Measurements from ENCODE around the gene CDH23.

The CDH23 gene

DNA sequence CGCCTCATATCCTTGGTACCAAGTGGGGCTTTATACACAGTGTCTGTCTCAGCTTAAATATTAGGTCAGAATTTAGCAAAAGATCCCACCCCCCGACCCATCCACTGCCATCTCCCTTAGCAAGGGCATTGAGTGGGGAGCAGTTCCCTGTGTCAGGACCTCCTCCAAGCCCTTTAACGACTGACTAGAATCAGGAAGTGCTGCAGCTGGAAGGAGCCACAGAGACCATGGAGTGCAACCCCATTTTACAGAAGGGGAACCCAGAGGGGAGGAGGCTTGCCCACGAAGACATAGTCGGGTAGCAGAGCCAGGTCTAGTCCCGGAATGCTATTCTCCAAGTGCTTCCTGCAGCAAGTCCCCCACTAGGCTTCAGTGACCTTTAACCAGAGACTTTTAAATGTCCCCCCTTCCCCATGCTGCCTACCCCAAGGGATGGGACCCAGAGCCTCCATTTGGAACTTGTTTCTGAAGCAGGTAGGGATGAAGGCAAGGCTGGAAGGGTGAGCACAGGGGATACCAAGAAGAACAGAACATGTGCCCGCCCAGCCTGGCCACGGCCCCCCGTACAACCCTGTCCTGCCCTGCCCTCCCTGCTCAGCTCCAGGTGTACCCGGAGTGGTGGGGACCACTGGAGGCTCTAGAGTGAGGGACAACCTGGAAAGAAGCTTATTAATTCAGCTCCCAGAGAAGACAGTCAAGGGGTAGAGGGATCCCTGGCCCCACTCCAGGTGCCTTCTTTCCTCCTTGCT is 281.5 kb downstream of the CDH23 start:
- DNase-seq = no peak
- Mint-ChIP-seq H3K27me3 (ENCODE audit: low read depth, poor library complexity) (peaks cover 27% of the 10 kb centered on the region), H3K27ac (no peak overlapping the region), H3K9me3 (no peaks in the 10 kb centered on the region), H3K4me1 (no peaks in the 10 kb centered on the region), H3K4me3 (no peak overlapping the region), H3K36me3 (ENCODE audit: low read depth) (no peaks in the 10 kb centered on the region)
- no peak for TF ChIP-seq CTCF (IDR thresholded peaks at IDR 0.05)

- H3K27me3 Mint-ChIP-seq (ENCODE audit: low read depth, poor library complexity) = peaks cover 28% of the 10 kb centered on the region
- H3K27ac Mint-ChIP-seq = no peak overlapping the region
- no peak for DNase-seq
- H3K36me3 Mint-ChIP-seq (ENCODE audit: low read depth) = no peaks in the 10 kb centered on the region
- H3K9me3 Mint-ChIP-seq = no peaks in the 10 kb centered on the region
- no peak for TF ChIP-seq CTCF (IDR thresholded peaks at IDR 0.05)
- H3K4me3 Mint-ChIP-seq = no peak overlapping the region
- H3K4me1 Mint-ChIP-seq = no peaks in the 10 kb centered on the region
These were observed 282.7 kb downstream of the CDH23 start for GRCh38 chr10:71679425-71679824.

- Mint-ChIP-seq H3K27me3 (ENCODE audit: low read depth, poor library complexity) (peaks cover 23% of the 10 kb centered on the region), H3K36me3 (ENCODE audit: low read depth) (no peaks in the 10 kb centered on the region)
- no peak for DNase-seq
These were observed 285.3 kb downstream of the CDH23 start for GRCh38 chr10:71681977-71682376.

GRCh38 chr10:71683301-71683700 is 286.6 kb downstream of the CDH23 start:
- H3K27me3 Mint-ChIP-seq (ENCODE audit: low read depth, poor library complexity) = peaks cover 19% of the 10 kb centered on the region
- TF ChIP-seq CTCF (IDR thresholded peaks at IDR 0.05) = no peak
- H3K36me3 Mint-ChIP-seq (ENCODE audit: low read depth) = peaks cover 4% of the 10 kb centered on the region
- H3K27ac Mint-ChIP-seq = no peak overlapping the region
- H3K4me3 Mint-ChIP-seq = no peak overlapping the region
- no peak for DNase-seq
- H3K9me3 Mint-ChIP-seq = peaks cover 6% of the 10 kb centered on the region
- peaks cover 15% of the 10 kb centered on the region for H3K4me1 Mint-ChIP-seq

More at GRCh38 chr10:71681977-71682376, 285.3 kb downstream of the CDH23 start:
- TF ChIP-seq CTCF (IDR thresholded peaks at IDR 0.05) = no peak
- Mint-ChIP-seq H3K4me1 (peaks cover 15% of the 10 kb centered on the region), H3K27ac (no peak overlapping the region), H3K4me3 (no peak overlapping the region), H3K9me3 (no peaks in the 10 kb centered on the region)

DNA sequence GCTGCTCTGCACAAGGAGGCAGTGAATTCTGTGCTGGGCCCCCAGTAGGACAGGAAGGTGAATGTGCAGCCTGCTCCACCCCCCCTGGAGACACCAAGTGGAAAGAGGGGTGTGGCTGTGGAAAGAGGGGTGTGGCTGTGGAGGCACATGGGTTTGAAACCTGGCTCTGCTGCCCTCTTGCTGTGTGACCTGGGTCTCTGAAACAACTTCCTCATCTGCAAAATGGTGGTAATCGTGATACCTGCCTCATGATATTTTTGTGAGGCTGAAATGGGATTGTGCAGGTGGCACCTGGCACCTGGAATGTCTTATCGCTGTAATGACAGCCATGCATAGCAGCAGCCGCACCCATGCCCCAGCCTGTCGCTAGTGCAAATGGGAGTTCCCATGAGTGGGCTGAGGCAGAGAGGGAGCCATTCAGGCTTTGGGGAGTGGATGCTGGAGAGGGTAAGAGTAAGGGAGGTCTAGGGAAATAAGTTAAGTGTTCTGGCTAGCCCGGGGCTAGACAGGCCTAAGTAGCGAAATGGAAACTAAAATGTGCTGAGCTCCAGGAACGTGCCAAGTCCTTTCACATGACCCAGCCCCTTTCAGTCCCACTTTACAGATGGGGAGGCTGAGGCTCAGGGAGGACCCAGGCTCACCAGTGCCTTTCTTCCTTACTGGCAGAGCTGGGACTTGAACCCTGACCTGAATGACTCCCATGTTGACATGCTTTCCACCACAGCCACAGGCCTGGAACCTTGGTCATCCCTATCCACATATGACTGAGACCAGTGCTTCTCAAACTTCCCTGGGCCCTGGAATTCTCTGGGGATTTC is 287.8 kb downstream of the CDH23 start:
- no peak for TF ChIP-seq CTCF (IDR thresholded peaks at IDR 0.05)
- Mint-ChIP-seq H3K9me3 (peaks cover 7% of the 10 kb centered on the region), H3K4me3 (no peak overlapping the region), H3K36me3 (ENCODE audit: low read depth) (peaks cover 5% of the 10 kb centered on the region), H3K27ac (no peak overlapping the region), H3K27me3 (ENCODE audit: low read depth, poor library complexity) (peaks cover 19% of the 10 kb centered on the region), H3K4me1 (peaks cover 15% of the 10 kb centered on the region)
- DNase-seq = no peak
